GM18526 (cell line): Measurements from ENCODE around the gene MRPL14.

Experiments used
- POLR2A ChIP-seq: IDR thresholded peaks from 3 replicates; pipeline ENCODE4 v1.6.1; 2011; ENCODE audit not compliant: insufficient read length; ENCODE audit errors: extremely low read depth

Gene MRPL14

DNA sequence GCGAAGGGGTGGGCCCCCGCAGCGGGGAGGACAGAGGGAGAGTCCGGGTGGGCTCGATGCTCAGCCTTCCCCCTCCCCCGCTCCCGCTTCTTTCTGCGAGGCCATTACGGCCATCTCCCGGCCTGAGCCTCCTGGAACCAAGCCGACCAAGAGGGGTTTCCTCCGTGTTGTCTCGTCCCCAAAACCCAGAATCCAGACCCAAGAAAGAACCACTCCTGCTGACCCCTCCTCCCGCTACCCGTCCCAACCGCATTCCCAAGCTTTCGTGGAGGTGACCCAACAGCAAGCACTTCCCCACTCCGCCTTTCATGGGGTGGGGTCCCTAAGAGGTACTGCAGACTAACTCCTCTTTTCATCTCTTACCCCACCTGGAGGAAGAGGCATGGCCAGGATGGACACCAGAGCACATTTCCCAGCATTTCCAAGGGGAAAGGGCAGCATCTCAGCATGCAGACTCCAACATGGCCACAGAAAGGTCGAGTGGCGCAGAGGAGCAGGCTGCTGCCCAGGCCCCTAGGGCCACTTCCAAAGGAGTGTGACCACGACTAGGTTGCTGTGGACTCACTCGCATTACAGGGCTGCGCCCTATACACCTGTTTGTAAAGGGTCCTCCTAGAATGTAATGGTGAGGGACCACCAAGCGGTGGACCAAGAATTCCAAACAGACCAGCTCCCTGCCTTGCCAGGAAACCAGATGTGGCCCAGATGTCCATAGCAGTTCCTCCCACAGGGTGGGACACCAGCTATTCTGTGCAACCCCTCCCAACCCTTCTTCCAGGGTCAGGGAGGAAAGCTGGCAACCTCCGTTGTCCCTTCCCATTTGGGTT, 53.4 kb downstream of the MRPL14 start:
- no peak for TF ChIP-seq POLR2A

DNA sequence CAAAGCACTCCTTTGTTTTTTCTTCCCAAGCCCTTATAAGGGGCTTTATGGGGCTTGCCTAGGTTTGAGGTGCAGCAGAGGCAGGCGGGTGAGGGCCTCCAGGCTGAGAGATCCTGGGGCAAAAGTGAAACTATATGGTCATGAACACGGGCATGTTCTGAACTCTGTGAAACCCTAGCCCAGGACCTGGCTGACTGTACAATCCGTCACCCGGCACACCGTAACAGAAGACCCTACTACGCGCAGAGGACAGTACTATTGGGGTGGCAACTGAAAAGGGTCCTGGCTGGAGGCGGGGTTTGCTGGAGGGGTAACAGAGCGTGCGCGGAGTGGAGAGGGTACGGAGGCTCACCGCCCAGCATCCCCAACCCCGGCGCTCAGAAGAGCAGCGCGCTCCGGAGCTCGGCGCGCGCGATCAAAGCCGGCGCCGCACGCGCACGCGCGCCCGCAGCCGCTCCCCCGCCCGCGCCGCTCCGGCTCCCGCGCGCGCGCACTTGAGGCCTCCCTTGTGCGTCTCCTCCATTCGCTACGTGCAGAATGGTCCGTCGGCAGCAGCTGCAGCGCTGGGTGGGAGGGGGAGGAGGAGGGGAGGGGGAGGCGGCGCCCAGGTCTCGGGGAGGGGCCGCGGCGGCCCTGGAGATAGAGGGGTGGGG, 54.2 kb downstream of the MRPL14 start:
- TF ChIP-seq POLR2A, result peak; percentile 51

DNA sequence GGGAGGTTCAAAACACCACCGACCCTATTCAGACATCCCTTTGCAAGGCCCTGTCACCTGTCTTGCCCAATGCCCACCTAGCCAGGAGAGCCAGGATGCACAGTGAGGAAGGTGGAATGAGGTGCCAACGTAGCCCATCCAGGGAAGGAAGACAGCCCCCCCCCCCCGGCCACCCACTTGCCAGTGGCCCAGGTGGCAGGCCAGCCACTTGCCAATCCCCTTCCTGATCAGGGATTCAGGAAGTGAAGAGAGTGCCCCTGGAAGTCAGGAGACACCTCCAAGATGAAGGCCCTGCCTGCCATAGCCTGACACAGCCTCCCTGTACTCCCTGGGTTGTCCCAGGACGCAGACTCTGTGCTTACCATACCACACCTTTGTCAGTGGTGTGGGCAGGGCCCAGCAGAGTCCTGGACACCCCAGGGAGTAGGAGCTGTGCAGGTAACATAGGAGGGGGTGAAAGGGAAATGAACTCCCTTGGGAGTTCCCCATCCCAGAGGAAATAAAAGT, 54.7 kb downstream of the MRPL14 start:
- TF ChIP-seq POLR2A, result no peak

DNA sequence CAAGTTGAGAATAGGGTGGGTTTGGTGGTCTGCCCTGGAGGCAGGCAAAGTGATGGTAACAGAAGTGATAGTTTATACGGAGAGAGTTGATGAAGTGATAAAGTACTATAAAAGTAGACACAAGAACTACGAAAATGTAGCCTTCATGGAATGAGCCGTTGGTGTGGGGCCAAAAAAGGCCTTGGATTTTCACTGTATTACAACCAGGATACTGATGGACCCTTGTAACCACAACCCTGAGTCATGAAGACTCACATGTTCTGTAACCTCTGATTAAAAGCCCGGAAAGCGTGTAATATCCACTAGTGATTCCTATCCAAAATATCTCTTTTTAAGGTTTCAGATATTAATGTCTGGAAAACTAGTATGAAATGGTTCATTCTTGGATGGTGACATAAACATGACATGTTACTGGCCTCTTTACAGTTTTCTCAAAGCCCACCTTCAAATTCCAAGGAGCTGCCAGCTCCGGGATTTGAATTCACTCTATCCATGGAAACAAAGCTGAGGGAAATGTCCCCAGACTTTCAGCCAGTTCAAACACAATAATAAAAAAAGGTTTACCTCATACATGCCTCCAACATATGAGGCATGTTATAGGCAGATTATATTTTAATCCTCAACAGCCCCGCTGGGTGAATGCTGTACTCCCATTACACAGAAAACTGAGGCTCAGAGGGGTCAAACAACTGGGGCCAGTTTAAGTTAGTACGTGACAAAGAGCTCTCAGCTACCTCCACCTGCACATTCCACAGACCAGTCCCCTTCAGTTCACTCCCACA, 55.4 kb downstream of the MRPL14 start:
- no peak for TF ChIP-seq POLR2A

DNA sequence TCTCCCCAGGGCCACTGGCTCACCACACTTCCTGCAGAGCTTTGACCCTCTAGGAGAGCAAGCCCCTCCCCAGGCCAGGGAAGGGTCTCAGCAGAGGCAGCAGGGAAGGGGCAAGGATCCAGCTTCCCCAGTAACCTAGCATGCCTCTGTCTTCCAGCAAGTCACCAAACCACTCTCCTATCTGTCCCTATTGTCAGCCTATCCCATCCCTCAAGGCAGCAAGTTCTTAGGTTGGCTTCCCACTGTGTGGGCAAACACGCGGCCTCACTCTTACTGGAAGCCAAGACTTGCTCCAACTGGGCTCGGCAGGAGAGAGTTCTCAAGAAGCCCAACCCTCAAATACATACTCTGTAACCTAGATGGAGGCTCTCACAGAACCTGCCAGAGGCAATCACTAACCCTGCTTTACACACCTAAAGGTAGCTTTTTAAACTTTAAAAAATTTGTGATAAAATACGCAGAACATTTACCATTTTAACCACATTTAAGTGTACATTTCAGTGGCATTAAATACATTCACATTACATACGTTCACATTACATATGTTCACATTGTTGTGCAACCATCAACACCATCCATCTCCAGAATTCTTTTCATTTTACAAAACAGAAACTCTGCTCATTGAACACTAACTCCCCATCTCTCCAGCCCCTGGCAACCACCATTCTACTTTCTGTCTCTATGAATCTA, 58.5 kb downstream of the MRPL14 start:
- no peak for TF ChIP-seq POLR2A

DNA sequence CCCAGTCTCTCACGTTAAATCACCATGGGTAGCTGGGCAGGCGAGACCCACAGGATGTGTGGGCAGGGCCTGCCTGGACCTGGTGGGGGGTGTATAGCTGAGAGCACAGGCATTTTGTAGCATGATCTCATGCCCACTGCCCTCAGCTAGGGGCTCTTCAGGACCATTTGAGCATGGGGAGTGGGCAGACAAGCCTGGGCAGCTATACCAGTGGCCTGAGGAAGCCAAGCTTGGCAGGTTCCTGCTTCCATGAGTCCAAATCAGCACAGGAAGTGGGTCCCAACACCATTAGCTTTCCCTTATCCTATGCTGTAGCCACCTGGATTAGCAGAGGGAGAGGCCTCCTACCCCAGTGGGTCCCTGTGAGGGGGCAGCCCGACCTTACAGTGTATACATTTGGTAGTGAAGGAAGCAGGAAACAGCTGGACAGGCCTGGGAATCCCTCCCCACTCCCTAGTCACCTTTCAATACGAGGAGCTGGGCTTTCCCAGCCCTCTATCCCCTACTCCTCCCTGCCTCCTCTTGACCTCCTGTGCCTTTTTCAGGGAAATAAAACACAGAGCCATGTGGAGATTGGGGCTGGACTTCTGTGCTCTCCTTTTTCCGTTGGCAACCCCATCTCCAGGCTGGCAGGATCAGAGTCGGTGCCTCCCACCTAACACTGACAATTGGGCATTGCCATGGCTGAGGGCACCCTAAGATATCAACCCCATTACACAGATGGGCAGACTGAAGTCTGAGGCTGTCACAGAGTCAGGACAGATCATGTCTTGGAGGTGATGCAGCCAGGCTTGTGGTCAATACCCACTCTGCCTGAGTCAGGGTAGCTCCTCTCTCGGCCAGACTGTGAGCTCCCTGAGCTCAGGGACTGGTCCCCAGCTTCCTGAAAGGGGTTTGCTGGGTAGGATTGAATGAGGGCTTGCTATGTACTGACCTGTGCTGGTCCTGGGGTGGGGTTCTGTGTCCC, 59.8 kb downstream of the MRPL14 start:
- no peak for TF ChIP-seq POLR2A

DNA sequence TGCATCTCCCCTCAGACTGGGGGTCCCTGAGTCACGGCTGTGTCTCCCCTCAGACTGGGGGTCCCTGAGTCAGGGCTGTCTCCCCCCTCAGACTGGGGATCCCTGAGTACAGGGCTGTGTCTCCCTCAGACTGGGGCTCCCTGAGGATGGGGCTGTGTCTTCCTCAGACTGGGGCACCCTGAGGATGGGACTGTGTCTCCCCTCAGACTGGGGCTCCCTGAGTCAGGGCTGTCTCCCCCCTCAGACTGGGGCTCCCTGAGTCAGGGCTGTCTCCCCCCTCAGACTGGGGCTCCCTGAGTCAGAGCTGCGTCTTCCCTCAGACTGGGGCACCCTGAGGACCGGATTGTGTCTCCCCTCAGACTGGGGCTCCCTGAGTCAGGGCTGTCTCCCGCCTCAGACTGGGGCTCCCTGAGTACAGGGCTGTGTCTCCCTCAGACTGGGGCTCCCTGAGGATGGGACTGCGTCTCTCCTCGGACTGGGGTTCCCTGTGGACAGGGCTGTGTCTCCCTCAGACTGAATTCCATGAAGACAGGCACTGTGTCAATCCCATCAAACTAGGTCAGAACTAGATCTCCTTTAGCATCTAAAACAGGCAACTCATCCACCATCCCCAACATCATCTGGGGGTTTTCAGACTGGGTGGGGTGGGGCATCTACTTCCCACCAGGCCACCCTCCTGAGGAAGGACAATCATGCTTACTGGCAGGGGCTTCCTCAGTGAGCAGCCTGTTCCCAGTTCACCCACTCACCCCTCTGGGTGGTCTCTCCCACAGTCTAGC, 60.7 kb downstream of the MRPL14 start:
- TF ChIP-seq POLR2A, result no peak

DNA sequence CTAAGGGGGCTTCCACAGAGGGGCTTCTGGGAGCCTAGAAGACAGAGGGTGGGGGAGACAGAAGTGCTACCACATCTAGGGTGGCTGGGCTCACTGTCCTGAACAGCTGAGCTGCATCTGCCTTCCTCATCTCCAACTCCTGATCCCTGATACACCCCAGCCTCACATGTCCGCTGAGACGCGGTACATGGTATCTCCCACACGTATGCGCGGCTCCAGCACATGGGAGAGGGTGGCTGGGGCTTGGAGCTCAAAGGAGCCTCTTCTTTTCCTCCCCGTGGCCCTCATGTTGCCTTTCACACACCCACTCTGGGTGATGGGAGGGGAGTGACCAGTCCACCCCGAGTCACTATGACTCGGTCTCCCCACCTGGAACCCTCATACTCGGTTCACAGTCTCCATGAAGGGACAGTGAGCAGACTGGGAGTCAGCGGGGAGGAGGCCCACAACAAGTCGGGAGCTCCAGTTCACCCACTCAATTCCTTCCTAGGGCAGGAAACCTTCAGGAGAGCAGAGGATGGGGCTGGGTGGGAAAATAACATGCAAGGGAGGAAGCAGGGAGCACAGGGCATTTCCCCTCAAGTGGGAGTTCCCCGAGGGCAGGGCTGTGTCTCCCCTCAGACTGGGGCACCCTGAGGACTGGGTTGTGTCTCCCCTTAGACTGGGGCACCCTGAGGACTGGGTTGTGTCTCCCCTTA, 61.7 kb downstream of the MRPL14 start:
- TF ChIP-seq POLR2A, result no peak

DNA sequence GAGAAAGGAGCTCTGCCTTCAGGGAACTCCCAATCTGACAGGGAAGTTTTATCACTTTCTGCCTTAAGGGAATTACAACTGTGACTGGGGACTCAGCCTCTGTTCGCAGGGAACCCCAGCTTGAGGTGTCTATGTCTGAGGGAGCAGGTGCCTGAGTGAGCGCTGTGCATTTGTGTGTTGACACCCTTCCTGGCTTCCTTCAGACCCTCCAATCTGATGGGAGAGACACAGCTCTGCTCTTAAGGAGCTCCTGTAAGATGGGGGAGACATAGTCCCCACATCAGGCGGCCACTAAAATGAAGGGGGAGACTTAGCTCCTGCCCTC, 62.3 kb downstream of the MRPL14 start:
- TF ChIP-seq POLR2A, result no peak

DNA sequence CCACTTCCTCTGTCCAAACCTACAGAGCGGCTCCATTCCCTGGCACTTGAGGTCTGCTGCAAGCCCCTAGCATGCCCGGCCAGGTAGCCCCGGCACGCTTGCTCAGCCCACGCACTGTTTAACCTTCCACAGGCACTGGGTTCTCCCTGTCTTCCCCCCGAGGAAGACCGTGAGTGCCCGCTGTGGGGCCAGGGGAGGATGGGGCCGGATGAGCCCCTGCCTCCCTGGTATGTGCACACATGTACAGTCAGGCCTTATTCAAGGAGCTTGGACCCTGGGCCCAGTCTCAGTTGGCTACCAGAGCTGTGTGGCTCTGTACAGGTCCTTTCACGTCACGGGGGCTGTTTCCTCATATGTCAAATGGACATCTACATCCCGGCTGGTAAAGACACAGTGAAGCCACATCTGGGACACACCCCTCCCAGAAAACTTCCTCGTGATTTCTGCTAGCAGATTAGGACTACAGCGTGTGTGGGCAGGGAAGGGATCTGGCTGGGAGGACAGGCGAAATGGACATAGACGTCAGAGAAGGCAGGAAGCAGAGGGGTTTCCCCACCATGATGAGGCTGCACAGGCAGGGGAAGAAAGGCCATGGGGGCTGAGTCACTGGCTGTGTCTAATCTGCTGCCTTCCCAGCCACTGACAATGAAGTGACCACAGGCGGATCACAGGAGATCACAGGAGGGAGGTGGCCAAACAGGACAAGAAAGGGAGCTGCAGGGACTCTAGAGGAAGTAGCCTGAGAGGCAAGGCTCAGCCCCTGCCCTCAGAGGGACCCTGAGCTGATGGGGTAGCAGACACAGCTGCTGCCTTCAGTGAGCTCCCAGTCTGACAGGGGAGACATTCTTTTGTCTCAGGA, 62.9 kb downstream of the MRPL14 start:
- TF ChIP-seq POLR2A, result no peak

DNA sequence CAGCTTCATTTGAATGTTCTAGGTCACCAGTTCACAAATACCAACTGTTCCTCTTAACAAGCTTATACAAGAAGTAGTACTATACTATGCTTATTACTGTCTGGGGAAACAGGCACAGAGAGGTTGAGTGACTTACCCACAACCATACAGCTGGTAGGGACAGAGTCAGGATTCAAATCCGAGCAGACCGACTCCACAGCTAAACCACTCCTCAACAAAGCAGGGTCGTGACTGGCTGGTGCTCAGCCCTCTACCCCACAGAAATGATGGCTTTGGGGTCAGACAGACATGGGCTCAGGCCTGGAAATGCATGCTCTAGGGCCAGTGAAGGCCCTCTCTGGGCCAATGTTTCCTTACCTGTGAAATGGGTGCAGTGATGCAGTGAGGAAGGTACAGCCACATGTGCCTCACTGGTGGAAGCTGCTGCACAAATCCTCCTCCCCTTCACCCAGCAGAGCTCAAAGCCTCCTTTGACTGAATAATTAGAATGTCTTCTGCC, 63.6 kb downstream of the MRPL14 start:
- no peak for TF ChIP-seq POLR2A
